ENCODE data around the gene EXOC6.

Gene EXOC6

DNA sequence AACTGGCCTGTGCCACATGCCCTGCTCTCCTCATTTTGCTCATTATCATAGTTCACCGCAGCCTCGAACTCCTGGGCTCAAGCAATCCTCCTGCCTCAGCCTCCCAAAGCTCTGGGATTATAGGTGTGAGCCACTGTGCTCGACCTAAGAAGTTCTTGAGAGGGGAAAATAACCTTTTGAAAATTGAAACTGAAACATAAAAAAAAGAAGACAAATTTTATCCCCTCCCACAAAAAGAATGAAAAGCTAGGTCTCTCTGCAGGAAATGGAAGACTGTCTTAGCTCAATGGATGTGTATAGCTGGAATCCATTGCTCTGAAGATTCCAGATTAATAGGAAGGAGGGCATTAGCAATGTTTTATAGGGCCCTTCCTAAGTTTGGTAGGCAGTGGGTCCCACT is 2.0 kb upstream of the EXOC6 start:
- H3K27ac ChIP-seq, result no peak overlapping the region
- TF ChIP-seq, protein P1, sequence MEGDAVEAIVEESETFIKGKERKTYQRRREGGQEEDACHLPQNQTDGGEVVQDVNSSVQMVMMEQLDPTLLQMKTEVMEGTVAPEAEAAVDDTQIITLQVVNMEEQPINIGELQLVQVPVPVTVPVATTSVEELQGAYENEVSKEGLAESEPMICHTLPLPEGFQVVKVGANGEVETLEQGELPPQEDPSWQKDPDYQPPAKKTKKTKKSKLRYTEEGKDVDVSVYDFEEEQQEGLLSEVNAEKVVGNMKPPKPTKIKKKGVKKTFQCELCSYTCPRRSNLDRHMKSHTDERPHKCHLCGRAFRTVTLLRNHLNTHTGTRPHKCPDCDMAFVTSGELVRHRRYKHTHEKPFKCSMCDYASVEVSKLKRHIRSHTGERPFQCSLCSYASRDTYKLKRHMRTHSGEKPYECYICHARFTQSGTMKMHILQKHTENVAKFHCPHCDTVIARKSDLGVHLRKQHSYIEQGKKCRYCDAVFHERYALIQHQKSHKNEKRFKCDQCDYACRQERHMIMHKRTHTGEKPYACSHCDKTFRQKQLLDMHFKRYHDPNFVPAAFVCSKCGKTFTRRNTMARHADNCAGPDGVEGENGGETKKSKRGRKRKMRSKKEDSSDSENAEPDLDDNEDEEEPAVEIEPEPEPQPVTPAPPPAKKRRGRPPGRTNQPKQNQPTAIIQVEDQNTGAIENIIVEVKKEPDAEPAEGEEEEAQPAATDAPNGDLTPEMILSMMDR (IDR thresholded peaks at IDR 0.05), result no peak
- no peak for TF ChIP-seq ZFX (IDR thresholded peaks at IDR 0.05; ENCODE audit: borderline replicate concordance)

DNA sequence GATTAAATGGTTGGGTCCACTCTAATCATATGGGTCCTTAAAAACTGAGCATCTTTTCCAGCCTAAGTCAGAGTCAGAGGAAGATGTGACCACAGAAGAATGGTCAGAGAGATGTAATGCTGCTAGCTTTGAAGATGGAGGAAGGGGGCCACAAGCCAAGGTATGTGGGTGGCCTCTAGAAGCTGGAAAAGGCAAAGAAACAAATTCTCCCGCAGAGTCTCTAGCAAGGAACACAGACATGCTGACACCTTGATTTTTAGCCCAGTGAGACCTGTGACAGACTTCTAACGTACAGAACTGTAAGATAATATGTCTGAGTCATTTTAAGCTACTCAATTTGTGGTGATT is 1.5 kb upstream of the EXOC6 start:
- no peak overlapping the region for H3K27ac ChIP-seq
- TF ChIP-seq, protein P1 (IDR thresholded peaks at IDR 0.05), result no peak
- no peak for TF ChIP-seq ZFX (IDR thresholded peaks at IDR 0.05; ENCODE audit: borderline replicate concordance)

DNA sequence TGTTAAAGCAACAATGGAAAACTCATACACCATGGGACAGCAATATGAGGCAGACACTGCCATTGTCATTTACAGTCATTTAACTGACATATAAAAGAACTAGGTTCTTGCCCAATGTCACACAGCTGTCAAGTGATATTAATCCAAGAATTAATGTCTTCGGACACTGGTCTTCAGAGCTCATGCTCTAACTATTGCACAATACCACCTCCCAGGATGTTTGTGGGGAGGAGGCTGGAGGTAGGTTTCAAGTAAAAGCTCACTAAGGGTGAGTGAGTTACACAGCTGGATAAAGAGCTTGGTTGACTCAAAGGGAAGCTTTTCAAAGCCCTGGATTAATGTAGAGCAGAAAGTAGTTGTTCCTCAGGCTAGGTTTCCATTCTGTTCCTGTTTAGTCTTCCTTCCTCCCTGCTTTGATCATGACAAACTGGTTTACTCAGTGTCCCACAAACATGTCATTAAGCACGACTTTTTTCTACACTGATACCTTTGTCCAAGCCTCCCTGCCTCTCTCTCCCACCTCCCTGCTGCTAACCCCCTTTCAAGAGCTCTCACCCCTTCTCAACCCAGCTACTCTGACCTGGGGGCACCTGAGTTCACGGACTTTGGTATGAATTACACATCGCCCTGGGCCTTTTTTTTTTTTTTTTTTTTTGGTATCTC is 987 bp upstream of the EXOC6 start:
- H3K27ac ChIP-seq, result no peak overlapping the region
- TF ChIP-seq, protein P1 (IDR thresholded peaks at IDR 0.05), result no peak
- no peak for TF ChIP-seq ZFX (IDR thresholded peaks at IDR 0.05; ENCODE audit: borderline replicate concordance)

DNA sequence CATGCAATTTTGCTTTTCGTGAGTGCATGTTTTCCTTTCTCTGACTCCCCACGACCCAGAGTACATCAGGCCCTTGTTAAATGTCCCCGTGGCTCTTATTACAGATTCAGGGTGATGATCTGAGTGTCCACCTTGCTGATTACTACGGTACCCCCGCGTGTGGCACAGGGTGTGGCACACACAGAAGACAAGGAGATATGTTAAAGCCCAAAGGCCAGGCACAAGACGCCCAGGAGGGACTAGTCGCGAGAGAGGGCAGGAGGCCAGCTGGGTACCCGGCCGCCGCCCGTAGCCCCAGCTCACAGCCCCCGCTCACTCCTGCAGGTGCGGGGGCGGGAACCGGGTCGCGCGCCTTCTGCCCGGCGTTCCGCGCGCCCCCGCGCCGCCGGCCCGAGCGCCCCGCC is 281 bp upstream of the EXOC6 start:
- H3K27ac ChIP-seq, result peak overlapping the region; percentile 79
- TF ChIP-seq, protein P1 (IDR thresholded peaks at IDR 0.05), result no peak
- no peak for TF ChIP-seq ZFX (IDR thresholded peaks at IDR 0.05; ENCODE audit: borderline replicate concordance)

DNA sequence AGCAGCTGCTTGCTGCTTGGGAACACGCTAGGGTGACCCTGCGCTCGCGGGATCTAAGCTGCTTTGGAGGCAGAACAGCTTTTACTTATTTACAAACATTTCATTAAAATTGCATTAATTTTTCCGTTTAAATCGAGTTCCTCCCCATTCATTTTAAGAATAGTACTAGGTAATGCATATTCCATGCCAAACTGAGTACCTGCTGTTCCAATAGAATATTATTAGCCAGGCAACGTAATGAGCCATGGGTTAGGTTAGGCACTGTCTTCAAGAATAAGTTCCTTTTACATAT is 860 bp downstream of the EXOC6 start:
- H3K27ac ChIP-seq, result peak overlapping the region; percentile 79
- TF ChIP-seq, protein P1 (IDR thresholded peaks at IDR 0.05), result no peak
- no peak for TF ChIP-seq ZFX (IDR thresholded peaks at IDR 0.05; ENCODE audit: borderline replicate concordance)

DNA sequence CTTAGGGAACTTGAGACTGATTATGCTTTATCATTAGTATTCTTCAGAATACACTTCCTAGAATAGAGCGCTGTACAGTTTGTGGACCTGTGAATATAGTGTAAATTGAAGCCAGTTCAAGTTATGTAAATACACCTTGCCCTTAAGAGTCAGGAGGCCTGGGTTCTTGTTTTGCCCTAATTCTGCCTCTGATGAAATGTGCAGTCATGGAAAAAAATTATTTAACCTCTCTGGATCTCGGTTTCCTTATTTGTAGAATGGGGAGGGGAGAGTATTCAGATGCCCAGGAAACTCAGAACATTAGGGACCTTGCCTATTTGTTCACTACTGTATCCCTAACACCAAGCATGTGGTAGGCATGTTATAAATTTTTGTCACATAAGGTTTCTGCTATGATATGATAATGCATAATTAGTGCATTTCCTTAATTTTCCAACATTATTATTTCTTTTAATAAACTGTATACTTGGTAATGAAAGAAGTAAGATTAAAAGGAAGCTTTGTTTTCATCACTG is 1.3 kb downstream of the EXOC6 start:
- peak overlapping the region; percentile 79; the same call in 1 of the 2 replicates for H3K27ac ChIP-seq
- TF ChIP-seq ZFX (IDR thresholded peaks at IDR 0.05; ENCODE audit: borderline replicate concordance), result no peak
- TF ChIP-seq, protein P1 (IDR thresholded peaks at IDR 0.05), result no peak

DNA sequence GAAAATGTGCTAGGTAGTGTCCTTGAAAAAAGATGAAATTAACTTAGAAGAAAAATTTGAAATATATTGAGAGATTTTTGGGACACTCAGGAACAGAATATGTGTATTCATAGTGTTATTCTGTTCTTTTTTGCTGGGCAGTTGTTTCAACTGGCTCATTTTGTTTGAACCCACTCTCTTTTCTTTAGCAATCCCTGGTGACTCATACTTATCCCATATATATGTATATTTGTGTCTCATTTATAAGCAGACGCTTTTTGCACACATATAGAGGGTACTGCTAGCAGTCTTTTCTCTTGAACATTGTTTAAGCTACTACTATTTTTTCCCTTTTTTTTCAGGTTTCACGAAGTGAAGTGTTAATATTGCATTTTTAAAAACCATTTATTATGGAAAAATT is 1.9 kb downstream of the EXOC6 start:
- H3K27ac ChIP-seq, result no peak overlapping the region

More for the DNA sequence above, 1.9 kb downstream of the EXOC6 start:
- TF ChIP-seq, protein P1 (IDR thresholded peaks at IDR 0.05), result no peak
- TF ChIP-seq ZFX (IDR thresholded peaks at IDR 0.05; ENCODE audit: borderline replicate concordance), result no peak

Measured in 22Rv1 (cell line).